GM23338 (cell line): Measurements from ENCODE around the gene APC2. TPM values are rescaled to one million over a fixed set of nuclear protein-coding genes. Genes with fewer than 3 reads are reported as not detected.

ENCODE experiments used
- ATAC-seq: fragments of 200-7000 bp; cut with Tn5 transposase; 3 replicates; pipeline ENCODE4 v1.9.1; 2020
- DNase-seq: peaks from one replicate; pipeline ENCODE4 v3.0.0-alpha.2; 2015; ENCODE audit warnings: low spot score
- H2AFZ ChIP-seq: fragments of 200-600 bp; sonication (generic); 2 replicates; pipeline ENCODE4 v1.8.0; 2016; ENCODE audit warnings: antibody characterized with exemption, mild to moderate bottlenecking, moderate library complexity
- H3F3A ChIP-seq: fragments of 200-600 bp; sonication (generic); replicated peaks from 2 replicates; pipeline ENCODE4 v1.8.0; 2017; ENCODE audit warnings: antibody characterized with exemption, mixed run types, low read depth
- H3K27ac ChIP-seq: fragments of 200-600 bp; sonication (generic); 2 replicates; pipeline ENCODE4 v1.6.1; 2016; ENCODE audit warnings: low read depth
- H3K27me3 ChIP-seq: fragments of 200-600 bp; sonication (generic); 2 replicates; pipeline ENCODE4 v1.8.0; 2016; ENCODE audit warnings: mild to moderate bottlenecking, mixed run types, moderate library complexity; ENCODE audit not compliant: insufficient read depth
- H3K36me3 ChIP-seq: fragments of 200-600 bp; sonication (generic); 2 replicates; pipeline ENCODE4 v1.8.0; 2016; ENCODE audit warnings: mild to moderate bottlenecking; ENCODE audit not compliant: insufficient read depth
- H3K4me1 ChIP-seq: fragments of 200-600 bp; sonication (generic); 2 replicates; pipeline ENCODE4 v1.8.0; 2016; ENCODE audit warnings: mild to moderate bottlenecking, moderate library complexity; ENCODE audit not compliant: insufficient read depth
- H3K4me2 ChIP-seq: fragments of 200-600 bp; sonication (generic); 2 replicates; pipeline ENCODE4 v1.7.1; 2017; ENCODE audit warnings: mixed run types
- H3K4me3 ChIP-seq: fragments of 200-600 bp; sonication (generic); 2 replicates; pipeline ENCODE4 v1.6.1; 2016; ENCODE audit warnings: mixed run types
- H3K79me2 ChIP-seq: fragments of 200-600 bp; sonication (generic); replicated peaks from 2 replicates; pipeline ENCODE4 v1.8.0; 2017; ENCODE audit warnings: mild to moderate bottlenecking; ENCODE audit not compliant: insufficient read depth
- H3K9me2 ChIP-seq: fragments of 200-600 bp; sonication (generic); 2 replicates; pipeline ENCODE4 v1.8.0; 2017; ENCODE audit not compliant: insufficient read depth
- H4K20me1 ChIP-seq: fragments of 200-600 bp; sonication (generic); replicated peaks from 2 replicates; pipeline ENCODE4 v1.8.0; 2017; ENCODE audit warnings: mild to moderate bottlenecking; ENCODE audit not compliant: insufficient read depth
- H3K27ac Mint-ChIP-seq: 2 replicates; pipeline ENCODE4 v1.8.0; 2020; ENCODE audit warnings: inconsistent platforms, mild to moderate bottlenecking, moderate library complexity, mixed read lengths
- H3K27me3 Mint-ChIP-seq: 3 replicates; pipeline ENCODE4 v1.8.0; 2022; ENCODE audit warnings: low read depth, mild to moderate bottlenecking, moderate library complexity, mixed read lengths, inconsistent platforms; ENCODE audit not compliant: insufficient read depth, poor library complexity
- H3K36me3 Mint-ChIP-seq: 3 replicates; pipeline ENCODE4 v1.8.0; 2021; ENCODE audit warnings: low read depth, mild to moderate bottlenecking, inconsistent platforms, moderate library complexity, mixed read lengths
- H3K4me1 Mint-ChIP-seq: 3 replicates; pipeline ENCODE4 v1.8.0; 2020; ENCODE audit warnings: mild to moderate bottlenecking, inconsistent platforms, mixed read lengths
- H3K4me3 Mint-ChIP-seq: 3 replicates; pipeline ENCODE4 v1.8.0; 2021; ENCODE audit warnings: moderate library complexity, mild to moderate bottlenecking, inconsistent platforms, mixed read lengths
- H3K9me3 Mint-ChIP-seq: 3 replicates; pipeline ENCODE4 v1.8.0; 2020; ENCODE audit warnings: moderate library complexity, mild to moderate bottlenecking, inconsistent platforms, mixed read lengths
- CREB1 ChIP-seq: fragments of 250-450 bp; sonication (Bioruptor Pico); IDR thresholded peaks from 2 replicates; pipeline ENCODE4 v1.5.0; 2020; ENCODE audit warnings: low read depth, mild to moderate bottlenecking, moderate library complexity
- EZH2 ChIP-seq: fragments of 200-600 bp; sonication (generic); IDR thresholded peaks from one replicate; pipeline ENCODE4 v1.8.0; 2017; ENCODE audit warnings: antibody characterized with exemption, mild to moderate bottlenecking, low read depth; ENCODE audit not compliant: unreplicated experiment
- EZH2phosphoT487 ChIP-seq: fragments of 200-600 bp; sonication (generic); IDR thresholded peaks from one replicate; pipeline ENCODE4 v1.8.1; 2018; ENCODE audit warnings: antibody characterized with exemption; ENCODE audit not compliant: unreplicated experiment
- JUNB ChIP-seq: IDR thresholded peaks from one replicate; pipeline ENCODE4 v1.6.1; 2016; ENCODE audit warnings: antibody characterized with exemption; ENCODE audit not compliant: unreplicated experiment
- NANOG ChIP-seq: IDR thresholded peaks from 2 replicates; pipeline ENCODE4 v1.6.1; 2016; ENCODE audit warnings: antibody characterized with exemption, borderline replicate concordance
- POLR2AphosphoS5 ChIP-seq: IDR thresholded peaks from 2 replicates; pipeline ENCODE4 v1.6.1; 2016; ENCODE audit warnings: antibody characterized with exemption, low read depth
- STAT1 ChIP-seq: IDR thresholded peaks from one replicate; pipeline ENCODE4 v1.6.1; 2016; ENCODE audit warnings: antibody characterized with exemption; ENCODE audit not compliant: unreplicated experiment
- ZNF114 ChIP-seq: fragments of 250-450 bp; sonication (Bioruptor Pico); IDR thresholded peaks from 2 replicates; pipeline ENCODE4 v1.5.0; 2020; ENCODE audit warnings: mild to moderate bottlenecking, moderate library complexity
- ZNF331 ChIP-seq: fragments of 250-450 bp; sonication (Bioruptor Pico); IDR thresholded peaks from 2 replicates; pipeline ENCODE4 v1.5.0; 2020; ENCODE audit warnings: low read depth, mild to moderate bottlenecking, moderate library complexity
- polyA plus RNA-seq: library from polyadenylated mRNA; unstranded; fragments of >200 nt; fragmentation: Nextera tagmentation; extraction: Ambion mirVana; gene quantifications from 2 replicates; pipeline ENCODE4 v1.2.1, GENCODE V29; 2016
- total RNA-seq: library from RNA; depleted of rRNA; stranded (reverse); fragments of >200 nt; shearing (Covaris generic); gene quantifications from 2 replicates; pipeline ENCODE4 v1.2.3, GENCODE V29; 2014
- TF ChIP-seq, protein P1 (sequence below): IDR thresholded peaks from one replicate; pipeline ENCODE4 v1.6.1; 2018; ENCODE audit warnings: antibody characterized with exemption; ENCODE audit not compliant: unreplicated experiment
- TF ChIP-seq, protein P2 (sequence below): IDR thresholded peaks from 2 replicates; pipeline ENCODE4 v1.6.1; 2016; ENCODE audit warnings: antibody characterized with exemption
- TF ChIP-seq, protein P3 (sequence below), 2 experiments: fragments of 200-600 bp in 1 of 2; sonication (generic) in 1 of 2; conservative IDR thresholded peaks; 2 replicates each; pipeline versions ENCODE4 v1.5.1 to v1.6.1; 2016 to 2017; ENCODE audit warnings: antibody characterized with exemption in 2 of 2, low read depth in 2 of 2, mild to moderate bottlenecking in 2 of 2, moderate library complexity in 1 of 2
- TF ChIP-seq, protein P4 (sequence below): fragments of 250-450 bp; sonication (Bioruptor Pico); IDR thresholded peaks from 2 replicates; pipeline ENCODE4 v1.5.0; 2020; ENCODE audit warnings: mild to moderate bottlenecking, moderate library complexity

APC2 gene
- total and polyA plus RNA-seq, 2 experiments from 2014 or later: 1.4 to 18.3 TPM

DNA sequence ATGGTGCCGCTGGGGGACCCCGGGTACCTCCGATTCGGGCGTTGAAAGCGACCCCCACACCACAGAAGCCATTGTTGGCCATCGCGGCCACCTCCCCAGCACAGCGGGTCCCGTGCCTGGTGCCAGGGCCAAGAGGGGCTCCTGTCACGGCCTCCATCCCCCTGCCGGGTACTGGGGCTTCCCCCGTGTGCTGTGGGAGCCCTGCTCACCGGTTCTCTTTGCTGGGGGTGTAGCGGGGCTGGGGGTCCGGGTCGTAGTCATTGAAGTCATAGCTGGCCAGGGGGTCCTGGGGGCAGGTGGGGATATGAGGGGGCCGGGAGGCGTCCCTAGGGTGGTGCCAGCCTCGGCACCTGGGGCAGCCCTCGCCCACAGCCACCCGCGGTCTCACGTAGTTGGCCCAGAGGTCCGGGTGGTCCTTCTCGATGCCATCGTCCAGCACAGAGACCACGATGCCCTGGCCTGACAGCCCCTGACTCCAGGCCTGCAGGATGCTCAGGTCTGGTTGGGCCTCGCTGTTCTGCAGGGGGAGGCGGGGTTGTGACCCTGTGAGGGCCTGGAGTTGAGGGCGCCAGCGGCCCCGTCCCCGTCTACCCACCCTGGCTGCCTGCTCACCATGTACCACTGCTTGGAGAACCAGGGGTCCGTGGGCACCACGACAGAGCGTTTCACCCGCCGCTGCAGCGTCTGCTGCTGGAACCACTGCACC, 37.8 kb downstream of the APC2 start:
- Histone ChIP-seq H3K9me2 (no peaks in the 10 kb centered on the region), H3F3A (no peaks in the 10 kb centered on the region), H3K27me3 (peaks cover 14% of the 10 kb centered on the region), H3K4me2 (no peak overlapping the region), H3K4me1 (0 out of 2 replicates have a peak, but pooled peaks cover 4% of the 10 kb centered on the region), H3K4me3 (no peak overlapping the region), H3K79me2 (no peaks in the 10 kb centered on the region), H4K20me1 (no peaks in the 10 kb centered on the region), H3K36me3 (no peaks in the 10 kb centered on the region), H3K27ac (no peak overlapping the region), H2AFZ (no peak overlapping the region)
- peaks cover 6% of the 10 kb centered on the region for H3K4me1 Mint-ChIP-seq
- no peak overlapping the region for H3K27ac Mint-ChIP-seq
- H3K27me3 Mint-ChIP-seq: peaks cover 16% of the 10 kb centered on the region
- no peaks in the 10 kb centered on the region for H3K9me3 Mint-ChIP-seq
- no peak for DNase-seq
- no peak overlapping the region for H3K4me3 Mint-ChIP-seq
- H3K36me3 Mint-ChIP-seq: no peaks in the 10 kb centered on the region
- TF ChIP-seq POLR2AphosphoS5 (no peak), STAT1 (no peak), CREB1 (CRISPR knock-in tag) (no peak), ZNF114 (CRISPR knock-in tag) (no peak), NANOG (no peak), ZNF331 (no peak), JUNB (no peak), EZH2phosphoT487 (no peak), EZH2 (no peak)
- TF ChIP-seq, protein P1, sequence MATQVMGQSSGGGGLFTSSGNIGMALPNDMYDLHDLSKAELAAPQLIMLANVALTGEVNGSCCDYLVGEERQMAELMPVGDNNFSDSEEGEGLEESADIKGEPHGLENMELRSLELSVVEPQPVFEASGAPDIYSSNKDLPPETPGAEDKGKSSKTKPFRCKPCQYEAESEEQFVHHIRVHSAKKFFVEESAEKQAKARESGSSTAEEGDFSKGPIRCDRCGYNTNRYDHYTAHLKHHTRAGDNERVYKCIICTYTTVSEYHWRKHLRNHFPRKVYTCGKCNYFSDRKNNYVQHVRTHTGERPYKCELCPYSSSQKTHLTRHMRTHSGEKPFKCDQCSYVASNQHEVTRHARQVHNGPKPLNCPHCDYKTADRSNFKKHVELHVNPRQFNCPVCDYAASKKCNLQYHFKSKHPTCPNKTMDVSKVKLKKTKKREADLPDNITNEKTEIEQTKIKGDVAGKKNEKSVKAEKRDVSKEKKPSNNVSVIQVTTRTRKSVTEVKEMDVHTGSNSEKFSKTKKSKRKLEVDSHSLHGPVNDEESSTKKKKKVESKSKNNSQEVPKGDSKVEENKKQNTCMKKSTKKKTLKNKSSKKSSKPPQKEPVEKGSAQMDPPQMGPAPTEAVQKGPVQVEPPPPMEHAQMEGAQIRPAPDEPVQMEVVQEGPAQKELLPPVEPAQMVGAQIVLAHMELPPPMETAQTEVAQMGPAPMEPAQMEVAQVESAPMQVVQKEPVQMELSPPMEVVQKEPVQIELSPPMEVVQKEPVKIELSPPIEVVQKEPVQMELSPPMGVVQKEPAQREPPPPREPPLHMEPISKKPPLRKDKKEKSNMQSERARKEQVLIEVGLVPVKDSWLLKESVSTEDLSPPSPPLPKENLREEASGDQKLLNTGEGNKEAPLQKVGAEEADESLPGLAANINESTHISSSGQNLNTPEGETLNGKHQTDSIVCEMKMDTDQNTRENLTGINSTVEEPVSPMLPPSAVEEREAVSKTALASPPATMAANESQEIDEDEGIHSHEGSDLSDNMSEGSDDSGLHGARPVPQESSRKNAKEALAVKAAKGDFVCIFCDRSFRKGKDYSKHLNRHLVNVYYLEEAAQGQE: no peak
- TF ChIP-seq, protein P2, sequence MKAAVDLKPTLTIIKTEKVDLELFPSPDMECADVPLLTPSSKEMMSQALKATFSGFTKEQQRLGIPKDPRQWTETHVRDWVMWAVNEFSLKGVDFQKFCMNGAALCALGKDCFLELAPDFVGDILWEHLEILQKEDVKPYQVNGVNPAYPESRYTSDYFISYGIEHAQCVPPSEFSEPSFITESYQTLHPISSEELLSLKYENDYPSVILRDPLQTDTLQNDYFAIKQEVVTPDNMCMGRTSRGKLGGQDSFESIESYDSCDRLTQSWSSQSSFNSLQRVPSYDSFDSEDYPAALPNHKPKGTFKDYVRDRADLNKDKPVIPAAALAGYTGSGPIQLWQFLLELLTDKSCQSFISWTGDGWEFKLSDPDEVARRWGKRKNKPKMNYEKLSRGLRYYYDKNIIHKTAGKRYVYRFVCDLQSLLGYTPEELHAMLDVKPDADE: no peak
- TF ChIP-seq, protein P3, sequence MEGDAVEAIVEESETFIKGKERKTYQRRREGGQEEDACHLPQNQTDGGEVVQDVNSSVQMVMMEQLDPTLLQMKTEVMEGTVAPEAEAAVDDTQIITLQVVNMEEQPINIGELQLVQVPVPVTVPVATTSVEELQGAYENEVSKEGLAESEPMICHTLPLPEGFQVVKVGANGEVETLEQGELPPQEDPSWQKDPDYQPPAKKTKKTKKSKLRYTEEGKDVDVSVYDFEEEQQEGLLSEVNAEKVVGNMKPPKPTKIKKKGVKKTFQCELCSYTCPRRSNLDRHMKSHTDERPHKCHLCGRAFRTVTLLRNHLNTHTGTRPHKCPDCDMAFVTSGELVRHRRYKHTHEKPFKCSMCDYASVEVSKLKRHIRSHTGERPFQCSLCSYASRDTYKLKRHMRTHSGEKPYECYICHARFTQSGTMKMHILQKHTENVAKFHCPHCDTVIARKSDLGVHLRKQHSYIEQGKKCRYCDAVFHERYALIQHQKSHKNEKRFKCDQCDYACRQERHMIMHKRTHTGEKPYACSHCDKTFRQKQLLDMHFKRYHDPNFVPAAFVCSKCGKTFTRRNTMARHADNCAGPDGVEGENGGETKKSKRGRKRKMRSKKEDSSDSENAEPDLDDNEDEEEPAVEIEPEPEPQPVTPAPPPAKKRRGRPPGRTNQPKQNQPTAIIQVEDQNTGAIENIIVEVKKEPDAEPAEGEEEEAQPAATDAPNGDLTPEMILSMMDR (conservative IDR thresholded peaks at IDR 0.05; ENCODE audit: low read depth in 2 of 2): no peak
- TF ChIP-seq, protein P4, sequence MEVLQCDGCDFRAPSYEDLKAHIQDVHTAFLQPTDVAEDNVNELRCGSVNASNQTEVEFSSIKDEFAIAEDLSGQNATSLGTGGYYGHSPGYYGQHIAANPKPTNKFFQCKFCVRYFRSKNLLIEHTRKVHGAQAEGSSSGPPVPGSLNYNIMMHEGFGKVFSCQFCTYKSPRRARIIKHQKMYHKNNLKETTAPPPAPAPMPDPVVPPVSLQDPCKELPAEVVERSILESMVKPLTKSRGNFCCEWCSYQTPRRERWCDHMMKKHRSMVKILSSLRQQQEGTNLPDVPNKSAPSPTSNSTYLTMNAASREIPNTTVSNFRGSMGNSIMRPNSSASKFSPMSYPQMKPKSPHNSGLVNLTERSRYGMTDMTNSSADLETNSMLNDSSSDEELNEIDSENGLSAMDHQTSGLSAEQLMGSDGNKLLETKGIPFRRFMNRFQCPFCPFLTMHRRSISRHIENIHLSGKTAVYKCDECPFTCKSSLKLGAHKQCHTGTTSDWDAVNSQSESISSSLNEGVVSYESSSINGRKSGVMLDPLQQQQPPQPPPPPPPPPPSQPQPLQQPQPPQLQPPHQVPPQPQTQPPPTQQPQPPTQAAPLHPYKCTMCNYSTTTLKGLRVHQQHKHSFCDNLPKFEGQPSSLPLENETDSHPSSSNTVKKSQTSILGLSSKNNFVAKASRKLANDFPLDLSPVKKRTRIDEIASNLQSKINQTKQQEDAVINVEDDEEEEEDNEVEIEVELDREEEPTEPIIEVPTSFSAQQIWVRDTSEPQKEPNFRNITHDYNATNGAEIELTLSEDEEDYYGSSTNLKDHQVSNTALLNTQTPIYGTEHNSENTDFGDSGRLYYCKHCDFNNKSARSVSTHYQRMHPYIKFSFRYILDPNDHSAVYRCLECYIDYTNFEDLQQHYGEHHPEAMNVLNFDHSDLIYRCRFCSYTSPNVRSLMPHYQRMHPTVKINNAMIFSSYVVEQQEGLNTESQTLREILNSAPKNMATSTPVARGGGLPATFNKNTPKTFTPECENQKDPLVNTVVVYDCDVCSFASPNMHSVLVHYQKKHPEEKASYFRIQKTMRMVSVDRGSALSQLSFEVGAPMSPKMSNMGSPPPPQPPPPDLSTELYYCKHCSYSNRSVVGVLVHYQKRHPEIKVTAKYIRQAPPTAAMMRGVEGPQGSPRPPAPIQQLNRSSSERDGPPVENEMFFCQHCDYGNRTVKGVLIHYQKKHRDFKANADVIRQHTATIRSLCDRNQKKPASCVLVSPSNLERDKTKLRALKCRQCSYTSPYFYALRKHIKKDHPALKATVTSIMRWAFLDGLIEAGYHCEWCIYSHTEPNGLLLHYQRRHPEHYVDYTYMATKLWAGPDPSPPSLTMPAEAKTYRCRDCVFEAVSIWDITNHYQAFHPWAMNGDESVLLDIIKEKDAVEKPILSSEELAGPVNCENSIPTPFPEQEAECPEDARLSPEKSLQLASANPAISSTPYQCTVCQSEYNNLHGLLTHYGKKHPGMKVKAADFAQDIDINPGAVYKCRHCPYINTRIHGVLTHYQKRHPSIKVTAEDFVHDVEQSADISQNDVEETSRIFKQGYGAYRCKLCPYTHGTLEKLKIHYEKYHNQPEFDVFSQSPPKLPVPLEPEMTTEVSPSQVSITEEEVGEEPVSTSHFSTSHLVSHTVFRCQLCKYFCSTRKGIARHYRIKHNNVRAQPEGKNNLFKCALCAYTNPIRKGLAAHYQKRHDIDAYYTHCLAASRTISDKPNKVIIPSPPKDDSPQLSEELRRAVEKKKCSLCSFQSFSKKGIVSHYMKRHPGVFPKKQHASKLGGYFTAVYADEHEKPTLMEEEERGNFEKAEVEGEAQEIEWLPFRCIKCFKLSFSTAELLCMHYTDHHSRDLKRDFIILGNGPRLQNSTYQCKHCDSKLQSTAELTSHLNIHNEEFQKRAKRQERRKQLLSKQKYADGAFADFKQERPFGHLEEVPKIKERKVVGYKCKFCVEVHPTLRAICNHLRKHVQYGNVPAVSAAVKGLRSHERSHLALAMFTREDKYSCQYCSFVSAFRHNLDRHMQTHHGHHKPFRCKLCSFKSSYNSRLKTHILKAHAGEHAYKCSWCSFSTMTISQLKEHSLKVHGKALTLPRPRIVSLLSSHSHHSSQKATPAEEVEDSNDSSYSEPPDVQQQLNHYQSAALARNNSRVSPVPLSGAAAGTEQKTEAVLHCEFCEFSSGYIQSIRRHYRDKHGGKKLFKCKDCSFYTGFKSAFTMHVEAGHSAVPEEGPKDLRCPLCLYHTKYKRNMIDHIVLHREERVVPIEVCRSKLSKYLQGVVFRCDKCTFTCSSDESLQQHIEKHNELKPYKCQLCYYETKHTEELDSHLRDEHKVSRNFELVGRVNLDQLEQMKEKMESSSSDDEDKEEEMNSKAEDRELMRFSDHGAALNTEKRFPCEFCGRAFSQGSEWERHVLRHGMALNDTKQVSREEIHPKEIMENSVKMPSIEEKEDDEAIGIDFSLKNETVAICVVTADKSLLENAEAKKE (CRISPR knock-in tag): no peak
- no peak for ATAC-seq
